ENCODE measurements around the gene UBAC1.

UBAC1 gene

DNA sequence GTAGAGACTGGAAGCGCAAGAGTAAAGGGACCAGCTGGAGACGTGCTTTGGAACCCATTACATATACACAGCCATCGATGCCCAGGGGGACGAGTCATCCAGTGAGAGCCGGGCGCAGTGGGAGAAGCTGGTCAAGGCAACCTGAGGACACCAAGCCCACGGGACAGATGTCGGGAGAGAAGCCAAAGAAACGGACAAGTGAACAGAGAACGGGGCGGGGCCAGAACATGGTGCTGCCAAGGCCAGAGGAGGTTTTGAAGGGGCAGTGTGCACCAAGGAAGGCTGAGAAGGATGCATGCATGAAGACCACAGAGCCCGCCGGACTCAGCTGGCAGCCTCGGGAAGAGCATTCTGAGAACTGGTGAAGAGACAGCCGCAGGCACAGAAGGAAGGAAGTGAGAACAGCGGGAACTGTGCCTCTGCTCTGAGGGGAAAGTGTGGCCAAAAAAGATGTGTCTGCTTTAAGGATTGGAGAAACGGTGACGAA, 74.1 kb downstream of the UBAC1 start:
- peak overlapping the region; percentile 14 for H3K4me3 ChIP-seq (replicated peaks; ENCODE audit: insufficient read depth, low read length)
- DNase-seq (ENCODE audit: low read depth in 1 of 2, low spot score in 1 of 2) = peak; percentile 53 to 70
- H3K27ac ChIP-seq (replicated peaks) = peak overlapping the region; percentile 69
- H3K27me3 ChIP-seq (ENCODE audit: insufficient read depth, poor library complexity, severe bottlenecking) = no peaks in the 10 kb centered on the region
- TF ChIP-seq GABPA (IDR thresholded peaks at IDR 0.05; ENCODE audit: low read depth) (no peak; the same call in 1 of the 2 replicates), SPI1 (IDR thresholded peaks at IDR 0.05; ENCODE audit: borderline replicate concordance, low read depth) (peak; percentile 81)
- TF ChIP-seq, protein P1, sequence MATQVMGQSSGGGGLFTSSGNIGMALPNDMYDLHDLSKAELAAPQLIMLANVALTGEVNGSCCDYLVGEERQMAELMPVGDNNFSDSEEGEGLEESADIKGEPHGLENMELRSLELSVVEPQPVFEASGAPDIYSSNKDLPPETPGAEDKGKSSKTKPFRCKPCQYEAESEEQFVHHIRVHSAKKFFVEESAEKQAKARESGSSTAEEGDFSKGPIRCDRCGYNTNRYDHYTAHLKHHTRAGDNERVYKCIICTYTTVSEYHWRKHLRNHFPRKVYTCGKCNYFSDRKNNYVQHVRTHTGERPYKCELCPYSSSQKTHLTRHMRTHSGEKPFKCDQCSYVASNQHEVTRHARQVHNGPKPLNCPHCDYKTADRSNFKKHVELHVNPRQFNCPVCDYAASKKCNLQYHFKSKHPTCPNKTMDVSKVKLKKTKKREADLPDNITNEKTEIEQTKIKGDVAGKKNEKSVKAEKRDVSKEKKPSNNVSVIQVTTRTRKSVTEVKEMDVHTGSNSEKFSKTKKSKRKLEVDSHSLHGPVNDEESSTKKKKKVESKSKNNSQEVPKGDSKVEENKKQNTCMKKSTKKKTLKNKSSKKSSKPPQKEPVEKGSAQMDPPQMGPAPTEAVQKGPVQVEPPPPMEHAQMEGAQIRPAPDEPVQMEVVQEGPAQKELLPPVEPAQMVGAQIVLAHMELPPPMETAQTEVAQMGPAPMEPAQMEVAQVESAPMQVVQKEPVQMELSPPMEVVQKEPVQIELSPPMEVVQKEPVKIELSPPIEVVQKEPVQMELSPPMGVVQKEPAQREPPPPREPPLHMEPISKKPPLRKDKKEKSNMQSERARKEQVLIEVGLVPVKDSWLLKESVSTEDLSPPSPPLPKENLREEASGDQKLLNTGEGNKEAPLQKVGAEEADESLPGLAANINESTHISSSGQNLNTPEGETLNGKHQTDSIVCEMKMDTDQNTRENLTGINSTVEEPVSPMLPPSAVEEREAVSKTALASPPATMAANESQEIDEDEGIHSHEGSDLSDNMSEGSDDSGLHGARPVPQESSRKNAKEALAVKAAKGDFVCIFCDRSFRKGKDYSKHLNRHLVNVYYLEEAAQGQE (IDR thresholded peaks at IDR 0.05; ENCODE audit: insufficient replicate concordance, low read depth) = peak; percentile 34

DNA sequence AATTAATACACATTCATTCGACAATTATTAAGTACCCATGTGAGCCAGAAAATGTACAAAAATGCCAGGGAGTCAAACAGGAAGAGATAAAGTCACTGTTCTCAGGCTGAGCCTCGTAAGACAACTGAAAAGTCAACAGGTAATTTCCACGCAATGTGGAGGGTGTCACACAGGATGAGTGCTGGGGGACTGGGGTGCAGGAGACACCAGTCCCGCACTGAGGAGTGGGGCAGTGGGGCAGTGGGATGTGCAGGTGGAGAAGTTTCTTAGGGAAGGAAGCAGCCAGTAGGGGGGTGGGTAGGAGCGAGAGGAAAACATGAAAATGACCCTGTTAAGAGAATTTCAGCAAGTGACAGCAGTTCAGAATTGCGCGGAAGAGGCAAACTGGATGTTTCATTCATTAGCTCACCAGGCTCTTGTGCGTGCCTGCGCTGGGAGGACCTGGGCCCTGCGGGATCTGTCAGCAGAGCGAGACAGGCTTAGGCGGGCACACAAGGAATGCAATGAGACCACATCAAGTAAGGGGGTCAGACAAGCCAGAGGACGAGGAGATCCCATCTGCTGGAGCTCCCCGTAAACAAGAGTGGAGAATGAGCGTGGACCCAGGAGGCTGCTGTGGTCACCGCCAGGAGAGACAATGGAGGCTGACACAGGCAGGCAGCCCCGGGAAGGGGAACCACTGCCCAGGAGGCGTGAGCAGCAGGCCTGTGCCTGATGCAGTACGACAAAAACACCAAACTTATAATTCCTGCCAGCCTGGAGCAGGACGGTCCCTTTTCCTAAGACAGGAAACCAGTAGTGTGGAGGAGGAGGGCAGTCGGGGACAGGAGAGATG, 74.8 kb downstream of the UBAC1 start:
- H3K27ac ChIP-seq (replicated peaks) = no peak overlapping the region
- no peak overlapping the region for H3K4me3 ChIP-seq (replicated peaks; ENCODE audit: insufficient read depth, low read length)
- TF ChIP-seq, protein P1 (IDR thresholded peaks at IDR 0.05; ENCODE audit: insufficient replicate concordance, low read depth) = no peak
- no peak for TF ChIP-seq SPI1 (IDR thresholded peaks at IDR 0.05; ENCODE audit: borderline replicate concordance, low read depth)
- TF ChIP-seq, protein P2, sequence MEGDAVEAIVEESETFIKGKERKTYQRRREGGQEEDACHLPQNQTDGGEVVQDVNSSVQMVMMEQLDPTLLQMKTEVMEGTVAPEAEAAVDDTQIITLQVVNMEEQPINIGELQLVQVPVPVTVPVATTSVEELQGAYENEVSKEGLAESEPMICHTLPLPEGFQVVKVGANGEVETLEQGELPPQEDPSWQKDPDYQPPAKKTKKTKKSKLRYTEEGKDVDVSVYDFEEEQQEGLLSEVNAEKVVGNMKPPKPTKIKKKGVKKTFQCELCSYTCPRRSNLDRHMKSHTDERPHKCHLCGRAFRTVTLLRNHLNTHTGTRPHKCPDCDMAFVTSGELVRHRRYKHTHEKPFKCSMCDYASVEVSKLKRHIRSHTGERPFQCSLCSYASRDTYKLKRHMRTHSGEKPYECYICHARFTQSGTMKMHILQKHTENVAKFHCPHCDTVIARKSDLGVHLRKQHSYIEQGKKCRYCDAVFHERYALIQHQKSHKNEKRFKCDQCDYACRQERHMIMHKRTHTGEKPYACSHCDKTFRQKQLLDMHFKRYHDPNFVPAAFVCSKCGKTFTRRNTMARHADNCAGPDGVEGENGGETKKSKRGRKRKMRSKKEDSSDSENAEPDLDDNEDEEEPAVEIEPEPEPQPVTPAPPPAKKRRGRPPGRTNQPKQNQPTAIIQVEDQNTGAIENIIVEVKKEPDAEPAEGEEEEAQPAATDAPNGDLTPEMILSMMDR (IDR thresholded peaks at IDR 0.05; ENCODE audit: insufficient read depth, low read length) = no peak
- no peak for TF ChIP-seq GABPA (IDR thresholded peaks at IDR 0.05; ENCODE audit: low read depth)
- no peak for TF ChIP-seq POLR2AphosphoS5 (IDR thresholded peaks at IDR 0.05; ENCODE audit: low read depth)
- no peaks in the 10 kb centered on the region for H3K27me3 ChIP-seq (ENCODE audit: insufficient read depth, poor library complexity, severe bottlenecking)
- no peak for DNase-seq (ENCODE audit: low read depth in 1 of 2, low spot score in 1 of 2)

DNA sequence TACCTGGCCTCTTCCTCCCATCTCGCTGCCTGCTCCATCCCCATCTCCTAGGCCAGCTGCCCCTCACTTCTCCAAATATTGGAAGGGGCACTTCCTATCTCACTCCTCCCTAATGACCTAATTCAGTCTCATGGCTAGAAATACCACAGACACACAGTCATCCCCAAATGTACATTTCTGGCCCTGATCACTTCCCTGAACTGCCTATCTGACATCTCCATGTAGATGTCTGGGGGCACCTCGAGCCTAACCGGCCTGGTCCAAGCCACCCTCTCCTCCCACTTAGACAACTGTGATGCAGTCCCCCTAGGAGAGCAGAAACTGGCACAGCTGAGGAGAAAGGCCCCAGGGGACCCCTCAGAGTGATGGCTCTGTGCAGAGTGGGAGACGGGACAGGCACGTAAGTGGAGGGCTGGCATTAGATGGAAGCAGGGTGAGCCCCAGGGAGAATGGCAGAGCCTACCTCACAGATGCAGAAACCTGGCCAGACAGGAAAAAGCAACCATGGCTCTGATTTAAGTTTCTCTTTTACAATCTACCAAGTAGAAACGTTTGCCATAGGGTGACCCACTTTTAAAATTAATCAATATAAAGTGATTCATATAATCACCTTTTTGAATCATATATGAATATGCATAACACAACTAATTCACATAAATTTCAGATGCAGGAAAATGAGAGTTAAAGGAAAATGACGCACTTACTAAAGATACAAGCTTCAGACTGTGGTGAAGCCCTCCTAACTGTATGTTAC, 75.9 kb downstream of the UBAC1 start:
- DNase-seq (ENCODE audit: low read depth in 1 of 2, low spot score in 1 of 2) = no peak
- Histone ChIP-seq H3K27me3 (ENCODE audit: insufficient read depth, poor library complexity, severe bottlenecking) (no peaks in the 10 kb centered on the region), H3K4me3 (replicated peaks; ENCODE audit: insufficient read depth, low read length) (no peak overlapping the region), H3K27ac (replicated peaks) (no peak overlapping the region)
- TF ChIP-seq POLR2AphosphoS5 (IDR thresholded peaks at IDR 0.05; ENCODE audit: low read depth) = no peak
- TF ChIP-seq SPI1 (IDR thresholded peaks at IDR 0.05; ENCODE audit: borderline replicate concordance, low read depth) = no peak
- TF ChIP-seq, protein P2 (IDR thresholded peaks at IDR 0.05; ENCODE audit: insufficient read depth, low read length) = no peak
- no peak for TF ChIP-seq GABPA (IDR thresholded peaks at IDR 0.05; ENCODE audit: low read depth)
- TF ChIP-seq, protein P1 (IDR thresholded peaks at IDR 0.05; ENCODE audit: insufficient replicate concordance, low read depth) = no peak

Data from HL-60 (cell line).